ENCODE data around the gene FAM20A.

FAM20A gene

GRCh38 chr17:68596411-68596945, 4.7 kb downstream of the FAM20A start:
- no peak overlapping the region for H3K4me3 ChIP-seq (ENCODE audit: low read depth, low read length)

DNA sequence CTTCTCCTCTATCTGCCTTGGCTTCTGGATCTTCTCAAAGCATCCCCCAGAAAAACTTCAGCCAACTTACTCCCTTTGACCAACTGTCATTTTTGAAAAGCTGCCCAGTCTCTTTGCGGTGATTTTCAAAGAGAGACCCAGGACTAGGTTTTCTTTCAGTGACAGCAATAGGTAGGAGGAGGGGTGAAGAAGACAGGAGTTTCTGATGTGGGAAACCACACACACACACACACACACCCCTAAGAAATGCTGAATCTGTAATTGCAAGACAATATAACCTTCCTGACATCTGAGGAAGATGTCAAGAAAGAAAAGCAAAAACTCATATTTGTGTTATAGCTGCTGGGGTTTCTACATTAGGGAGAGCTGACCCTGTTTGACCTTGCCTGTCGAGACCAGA, 5.2 kb downstream of the FAM20A start:
- no peak overlapping the region for H3K4me3 ChIP-seq (ENCODE audit: low read depth, low read length)
- TF ChIP-seq, protein P1, sequence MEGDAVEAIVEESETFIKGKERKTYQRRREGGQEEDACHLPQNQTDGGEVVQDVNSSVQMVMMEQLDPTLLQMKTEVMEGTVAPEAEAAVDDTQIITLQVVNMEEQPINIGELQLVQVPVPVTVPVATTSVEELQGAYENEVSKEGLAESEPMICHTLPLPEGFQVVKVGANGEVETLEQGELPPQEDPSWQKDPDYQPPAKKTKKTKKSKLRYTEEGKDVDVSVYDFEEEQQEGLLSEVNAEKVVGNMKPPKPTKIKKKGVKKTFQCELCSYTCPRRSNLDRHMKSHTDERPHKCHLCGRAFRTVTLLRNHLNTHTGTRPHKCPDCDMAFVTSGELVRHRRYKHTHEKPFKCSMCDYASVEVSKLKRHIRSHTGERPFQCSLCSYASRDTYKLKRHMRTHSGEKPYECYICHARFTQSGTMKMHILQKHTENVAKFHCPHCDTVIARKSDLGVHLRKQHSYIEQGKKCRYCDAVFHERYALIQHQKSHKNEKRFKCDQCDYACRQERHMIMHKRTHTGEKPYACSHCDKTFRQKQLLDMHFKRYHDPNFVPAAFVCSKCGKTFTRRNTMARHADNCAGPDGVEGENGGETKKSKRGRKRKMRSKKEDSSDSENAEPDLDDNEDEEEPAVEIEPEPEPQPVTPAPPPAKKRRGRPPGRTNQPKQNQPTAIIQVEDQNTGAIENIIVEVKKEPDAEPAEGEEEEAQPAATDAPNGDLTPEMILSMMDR (IDR thresholded peaks at IDR 0.05; ENCODE audit: borderline replicate concordance, insufficient read depth, low read depth, low read length) = no peak

More at GRCh38 chr17:68596411-68596945, 4.7 kb downstream of the FAM20A start:
- TF ChIP-seq, protein P1 (IDR thresholded peaks at IDR 0.05; ENCODE audit: borderline replicate concordance, insufficient read depth, low read depth, low read length) = no peak

DNA sequence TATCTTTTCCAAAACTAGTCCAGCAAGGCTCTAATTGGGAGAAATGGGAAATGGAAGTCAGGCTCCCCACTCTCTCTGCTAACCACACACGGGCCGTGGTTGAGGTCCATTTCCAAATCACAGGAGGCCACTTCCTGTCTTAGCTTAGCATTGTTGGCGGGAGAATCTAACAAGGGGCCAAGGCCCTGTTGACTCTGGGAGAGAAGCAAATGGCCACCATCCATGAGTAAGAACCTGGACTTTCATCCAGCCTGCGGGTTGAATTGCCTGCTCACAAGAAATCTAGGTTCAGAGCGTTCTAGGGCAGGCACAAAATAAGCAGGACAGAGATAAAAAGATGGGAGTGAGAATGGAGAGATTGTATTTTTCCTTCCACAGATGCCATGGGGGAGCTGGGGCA, 5.7 kb downstream of the FAM20A start:
- TF ChIP-seq, protein P1 (IDR thresholded peaks at IDR 0.05; ENCODE audit: borderline replicate concordance, insufficient read depth, low read depth, low read length) = no peak
- H3K4me3 ChIP-seq (ENCODE audit: low read depth, low read length) = no peak overlapping the region

DNA sequence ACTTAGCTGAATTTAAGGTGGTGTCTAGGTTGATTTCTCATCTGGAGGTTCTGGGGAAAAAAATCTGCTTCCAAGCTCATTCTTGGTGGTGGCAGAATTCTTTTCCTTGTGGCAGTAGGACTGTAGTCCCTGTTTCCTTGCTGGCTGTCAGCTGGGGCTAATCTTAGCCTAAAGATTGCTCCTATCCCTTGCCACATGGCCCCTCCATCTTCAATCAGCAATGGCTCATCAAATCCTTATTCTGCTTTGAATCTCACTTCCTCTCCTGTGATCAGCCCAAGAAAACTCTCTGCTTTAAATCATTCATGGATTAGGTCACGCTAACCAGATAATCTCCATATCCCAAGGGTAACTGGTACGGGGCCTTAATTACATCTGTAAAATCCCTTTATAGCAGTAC, 6.6 kb downstream of the FAM20A start:
- TF ChIP-seq, protein P1 (IDR thresholded peaks at IDR 0.05; ENCODE audit: borderline replicate concordance, insufficient read depth, low read depth, low read length) = no peak
- no peak overlapping the region for H3K4me3 ChIP-seq (ENCODE audit: low read depth, low read length)

DNA sequence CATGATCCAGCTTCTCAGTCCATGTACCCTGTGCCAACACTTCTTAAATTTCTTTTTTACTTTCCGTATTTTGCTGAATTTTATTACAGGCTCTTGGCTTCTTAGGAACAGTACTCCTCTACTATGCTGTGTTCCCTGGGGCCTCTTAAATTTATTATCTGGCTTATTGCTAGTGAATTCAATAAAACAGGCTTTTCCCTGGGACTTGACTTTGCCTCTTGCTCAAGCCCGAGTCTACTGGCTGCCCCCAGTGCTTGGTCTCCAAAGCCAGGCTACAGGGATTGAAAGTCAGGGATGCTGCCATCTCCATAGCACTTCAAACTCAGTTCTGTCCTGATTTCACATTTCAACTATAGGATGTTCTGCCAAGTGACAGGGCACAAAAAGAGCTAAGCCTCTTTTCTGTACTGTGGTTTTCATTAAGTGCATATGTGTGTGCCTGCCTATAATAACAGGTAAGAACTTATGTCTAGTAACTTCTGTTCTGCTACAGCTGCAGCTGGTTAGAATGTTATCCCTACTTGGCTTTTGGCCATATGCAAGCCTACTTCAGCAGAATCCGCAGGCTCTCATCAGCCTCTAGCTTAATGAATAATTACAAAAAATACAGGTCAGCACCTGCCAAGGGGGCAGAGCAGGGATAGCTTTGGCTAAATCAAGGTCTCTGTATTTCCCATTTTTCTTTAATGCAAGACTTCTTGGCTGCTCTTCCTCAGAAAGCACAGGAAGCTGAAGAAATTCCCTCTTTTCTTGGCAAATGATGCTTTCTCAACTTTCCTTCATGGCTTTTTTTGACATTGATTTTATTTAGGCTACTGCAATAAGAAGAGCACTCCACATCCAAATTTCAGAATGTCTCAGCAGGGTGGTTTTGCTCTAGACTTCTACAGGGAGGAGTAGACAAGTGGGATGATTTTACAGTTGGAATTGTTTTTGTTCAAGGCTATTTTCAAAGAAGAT, 8.2 kb downstream of the FAM20A start:
- TF ChIP-seq, protein P1 (IDR thresholded peaks at IDR 0.05; ENCODE audit: borderline replicate concordance, insufficient read depth, low read depth, low read length) = no peak

GRCh38 chr17:68592009-68592408, 9.2 kb downstream of the FAM20A start:
- no peak overlapping the region for H3K4me3 ChIP-seq (ENCODE audit: low read depth, low read length)
- TF ChIP-seq, protein P1 (IDR thresholded peaks at IDR 0.05; ENCODE audit: borderline replicate concordance, insufficient read depth, low read depth, low read length) = no peak

More for the DNA sequence above, 8.2 kb downstream of the FAM20A start:
- no peak overlapping the region for H3K4me3 ChIP-seq (ENCODE audit: low read depth, low read length)
